CD4-positive, alpha-beta T cell treated with Interleukin-10 for 1 hour (primary cell): ENCODE results near the gene PSPC1.
"Not testable (repeated sequence)": the region's sequence is repeated elsewhere in the genome, so short reads cannot be mapped to it uniquely, and the experiment has no call there.

Experiments used
- DNase-seq: peaks from one replicate; pipeline ENCODE4 v3.0.0-alpha.2; 2020

The PSPC1 gene, protein sequence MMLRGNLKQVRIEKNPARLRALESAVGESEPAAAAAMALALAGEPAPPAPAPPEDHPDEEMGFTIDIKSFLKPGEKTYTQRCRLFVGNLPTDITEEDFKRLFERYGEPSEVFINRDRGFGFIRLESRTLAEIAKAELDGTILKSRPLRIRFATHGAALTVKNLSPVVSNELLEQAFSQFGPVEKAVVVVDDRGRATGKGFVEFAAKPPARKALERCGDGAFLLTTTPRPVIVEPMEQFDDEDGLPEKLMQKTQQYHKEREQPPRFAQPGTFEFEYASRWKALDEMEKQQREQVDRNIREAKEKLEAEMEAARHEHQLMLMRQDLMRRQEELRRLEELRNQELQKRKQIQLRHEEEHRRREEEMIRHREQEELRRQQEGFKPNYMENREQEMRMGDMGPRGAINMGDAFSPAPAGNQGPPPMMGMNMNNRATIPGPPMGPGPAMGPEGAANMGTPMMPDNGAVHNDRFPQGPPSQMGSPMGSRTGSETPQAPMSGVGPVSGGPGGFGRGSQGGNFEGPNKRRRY

DNA sequence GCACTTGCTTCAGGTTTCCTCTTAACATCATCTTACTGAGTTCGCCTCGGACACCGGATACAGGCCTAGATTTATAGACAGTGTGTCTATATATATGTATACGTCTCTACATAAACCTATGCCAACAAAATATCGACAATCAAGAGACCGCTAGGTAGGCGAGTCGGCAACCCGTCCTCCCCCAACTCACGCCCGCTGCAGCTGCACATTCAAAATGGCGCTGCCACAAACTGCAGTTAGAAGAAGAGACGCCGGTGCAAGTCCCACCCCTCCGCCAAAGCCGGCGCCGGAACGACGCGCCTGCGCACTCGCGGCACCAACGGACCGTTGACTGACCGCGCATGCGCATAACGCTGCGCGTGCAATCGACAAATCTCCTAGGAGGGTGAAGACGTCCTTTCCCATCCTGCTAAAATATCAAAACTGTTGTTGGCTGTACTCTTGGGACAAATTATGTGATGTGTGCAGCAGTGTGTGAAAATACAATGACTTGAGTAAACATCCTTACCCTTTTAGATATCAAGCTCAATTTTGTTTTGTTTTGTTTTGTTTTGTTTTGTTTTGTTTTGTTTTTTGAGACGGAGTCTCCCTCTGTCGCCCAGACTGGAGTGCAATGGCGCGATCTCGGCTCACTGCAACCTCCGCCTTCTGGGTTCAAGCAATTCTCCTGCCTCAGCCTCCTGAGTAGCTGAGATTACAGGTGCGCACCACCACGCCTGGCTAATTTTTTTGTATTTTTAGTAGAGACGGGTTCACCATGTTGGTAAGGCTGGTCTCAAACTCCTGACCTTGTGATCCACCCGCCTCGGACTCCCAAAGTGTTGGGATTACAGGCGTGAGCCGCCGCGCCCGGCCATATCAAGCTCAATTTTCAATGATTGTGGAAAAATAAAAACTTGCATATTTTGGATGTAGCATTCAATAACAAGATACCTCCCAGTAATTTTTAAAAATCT lies at the start of gene PSPC1:
TSS of gene PSPC1 (minus strand) at position 219 of the 956 bp plus-strand sequence. CDS start at position 31, 188 bp downstream.
- peak; percentile 97 for DNase-seq

DNA sequence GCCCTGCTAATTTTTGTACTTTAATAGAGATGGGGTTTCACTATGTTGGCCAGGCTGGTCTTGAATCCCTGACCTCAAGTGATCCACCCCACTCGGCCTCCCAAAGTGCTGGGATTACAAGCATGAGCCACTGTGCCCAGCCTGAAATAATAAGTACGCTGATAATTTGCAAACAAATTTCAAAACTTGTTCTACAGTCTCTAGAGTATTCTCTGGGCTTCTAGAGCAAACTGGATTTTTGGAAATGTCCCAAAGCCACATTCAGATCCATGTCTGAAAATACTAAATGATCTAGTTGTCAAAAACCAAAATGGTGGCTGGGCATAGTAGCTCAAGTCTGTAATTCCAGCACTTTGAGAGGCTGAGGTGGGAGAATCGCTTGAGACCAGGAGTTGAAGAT lies 39.9 kb upstream of the PSPC1 start:
- no peak for DNase-seq

DNA sequence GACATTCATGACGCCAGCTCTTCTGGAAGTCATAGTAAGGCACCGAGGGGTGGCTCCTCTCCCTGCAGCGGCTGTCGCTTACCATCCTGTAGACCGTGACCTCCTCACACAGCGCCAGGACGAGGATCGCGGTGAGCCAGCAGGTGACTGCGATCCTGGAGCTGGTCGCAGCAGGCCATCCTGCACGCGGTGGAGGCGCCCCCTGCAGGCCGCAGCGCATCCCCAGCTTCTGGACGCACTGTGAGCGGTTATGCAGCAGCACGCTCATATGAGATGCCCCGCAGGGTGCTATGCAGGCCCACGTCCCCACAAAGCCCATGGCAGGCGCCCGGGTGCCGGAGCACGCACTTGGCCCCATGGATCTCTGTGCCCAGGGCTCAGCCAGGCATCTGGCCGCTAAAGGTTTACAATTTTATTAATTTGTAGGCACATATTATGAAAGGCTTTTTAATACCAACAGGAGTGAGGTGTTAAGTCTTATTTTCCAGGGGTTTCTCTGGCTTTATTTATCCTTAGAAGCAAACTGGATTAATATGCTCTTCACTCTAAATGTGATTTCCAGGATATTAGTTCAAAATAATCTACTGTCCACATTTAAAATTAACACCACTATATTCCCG lies 35.6 kb upstream of the PSPC1 start:
- peak; percentile 23 for DNase-seq

DNA sequence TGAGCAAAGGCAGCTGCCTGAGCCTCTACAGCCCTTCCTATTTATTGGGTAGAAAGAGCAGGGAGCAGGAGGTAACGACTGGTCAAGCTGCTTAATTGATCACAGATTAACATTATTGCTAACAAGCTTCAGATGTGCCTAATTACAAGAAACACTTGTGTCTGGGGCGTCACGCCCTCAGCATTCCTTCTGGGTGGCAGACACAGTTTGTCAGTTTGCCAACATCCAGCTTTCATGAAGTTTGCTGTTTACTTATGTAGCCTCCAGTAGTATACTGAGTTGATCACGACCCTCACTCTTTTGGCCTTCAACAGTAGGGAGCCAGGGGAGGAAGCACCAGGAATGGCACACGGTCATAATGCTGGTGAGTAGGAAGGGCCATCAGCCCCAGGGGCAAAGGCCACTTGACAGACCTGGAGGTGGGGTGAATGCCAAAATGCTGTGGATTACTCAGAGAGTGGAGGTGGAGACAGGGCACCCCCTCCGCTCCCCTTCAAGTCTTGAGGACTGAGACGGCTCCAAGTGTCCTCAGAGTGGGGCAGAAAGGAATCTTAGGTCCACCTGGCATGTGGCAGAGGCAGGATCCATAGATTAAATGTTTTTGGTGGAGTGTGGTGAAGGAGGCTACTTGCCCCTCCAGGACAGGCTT lies 34.9 kb upstream of the PSPC1 start:
- DNase-seq: no peak

DNA sequence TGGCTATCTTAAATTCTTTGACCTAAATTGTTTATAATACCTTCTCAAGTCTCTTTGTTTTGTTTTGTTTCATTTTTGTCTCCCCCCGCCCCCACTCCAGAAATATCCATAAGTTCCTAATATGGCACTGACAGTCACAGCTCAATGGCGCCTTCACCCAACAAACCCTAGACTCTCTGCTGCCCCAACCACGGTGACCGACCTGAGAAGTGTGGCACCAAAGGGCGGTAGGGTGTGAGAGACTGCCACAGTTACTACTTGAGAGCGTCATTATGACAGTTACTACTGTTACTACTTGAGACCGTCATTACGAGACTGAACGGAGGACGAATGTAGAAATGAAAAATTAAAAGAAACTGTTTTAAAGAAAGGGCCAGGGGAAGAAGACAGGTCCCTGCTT lies 34.4 kb upstream of the PSPC1 start:
- no peak for DNase-seq

DNA sequence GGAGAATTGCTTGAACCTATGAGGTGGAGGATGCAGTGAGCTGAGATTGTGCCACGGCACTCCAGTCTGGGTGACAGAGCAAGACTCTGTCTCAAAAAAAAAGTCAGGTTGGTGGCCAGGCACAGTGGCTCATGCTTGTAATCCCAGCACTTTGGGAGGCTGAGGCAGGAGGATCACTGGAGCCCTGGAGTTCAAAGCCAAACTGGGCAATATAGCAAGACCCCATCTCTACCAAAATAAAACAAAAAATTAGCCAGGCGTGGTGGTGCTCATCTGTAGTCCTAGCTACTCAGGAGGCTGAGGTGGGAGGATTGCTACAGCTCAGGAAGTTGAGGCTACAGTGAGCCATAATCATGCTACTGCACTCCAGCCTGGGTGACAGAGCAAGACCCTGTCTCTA lies 33.1 kb upstream of the PSPC1 start:
- DNase-seq: not testable (repeated sequence)

DNA sequence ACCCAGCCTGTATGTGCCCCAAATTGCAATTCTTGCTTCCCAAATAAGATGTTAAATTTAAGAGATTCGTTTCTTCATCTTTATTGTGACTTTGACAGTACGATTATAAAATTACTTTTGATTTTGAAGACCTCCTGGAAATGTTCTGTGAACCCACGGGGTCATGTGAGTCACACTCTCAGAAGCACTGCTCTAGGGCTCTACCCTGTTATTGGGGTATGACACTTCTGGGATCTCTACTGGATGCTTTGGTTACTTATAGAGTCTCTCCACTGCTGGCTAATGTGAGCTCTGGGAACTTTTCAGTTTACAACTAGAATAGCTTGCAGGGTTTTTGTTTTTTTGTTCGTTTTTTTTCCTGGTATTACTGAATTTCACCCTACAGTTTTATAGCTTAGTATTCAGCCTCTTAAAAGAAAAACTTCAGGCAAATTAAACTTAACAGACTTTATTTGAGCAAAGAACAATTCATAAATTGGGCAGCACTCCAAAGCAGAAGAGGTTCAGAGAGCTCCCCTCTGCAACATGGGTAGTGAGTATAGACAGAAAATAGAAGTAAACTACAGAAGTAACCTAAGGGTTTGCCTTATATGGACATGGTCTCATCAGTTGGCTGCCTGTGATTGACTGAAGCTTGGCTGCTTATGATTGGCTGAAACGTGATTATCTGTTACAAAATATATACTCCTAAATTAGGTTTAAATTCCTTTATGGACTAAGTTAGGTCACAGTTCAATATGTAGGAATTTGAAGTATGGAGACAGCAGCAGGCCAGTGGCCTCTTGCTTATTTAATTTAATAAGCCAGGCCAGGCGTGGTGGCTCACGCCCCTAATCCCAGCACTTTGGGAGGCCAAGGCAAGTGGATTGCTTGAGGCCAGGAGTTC lies 28.5 kb upstream of the PSPC1 start:
- DNase-seq: no peak

DNA sequence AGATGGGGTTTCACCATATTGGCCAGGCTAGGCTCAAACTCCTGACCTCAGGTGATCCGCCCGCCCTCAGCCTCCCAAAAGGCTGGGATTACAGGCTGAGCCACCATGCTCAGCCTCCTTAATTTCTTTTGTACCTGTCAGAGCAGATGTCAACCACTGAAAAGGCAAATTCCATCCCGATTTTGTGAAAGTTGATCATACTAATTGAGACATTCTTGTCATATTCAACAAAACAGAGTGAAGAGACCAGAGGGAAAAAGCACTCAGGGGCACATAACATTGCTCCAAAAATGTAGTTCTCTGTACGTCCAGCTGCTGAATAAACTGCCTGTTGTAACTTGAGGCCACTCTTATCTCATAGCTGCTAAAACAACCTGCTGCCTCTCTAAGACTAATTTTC lies 27.4 kb upstream of the PSPC1 start:
- no peak for DNase-seq

DNA sequence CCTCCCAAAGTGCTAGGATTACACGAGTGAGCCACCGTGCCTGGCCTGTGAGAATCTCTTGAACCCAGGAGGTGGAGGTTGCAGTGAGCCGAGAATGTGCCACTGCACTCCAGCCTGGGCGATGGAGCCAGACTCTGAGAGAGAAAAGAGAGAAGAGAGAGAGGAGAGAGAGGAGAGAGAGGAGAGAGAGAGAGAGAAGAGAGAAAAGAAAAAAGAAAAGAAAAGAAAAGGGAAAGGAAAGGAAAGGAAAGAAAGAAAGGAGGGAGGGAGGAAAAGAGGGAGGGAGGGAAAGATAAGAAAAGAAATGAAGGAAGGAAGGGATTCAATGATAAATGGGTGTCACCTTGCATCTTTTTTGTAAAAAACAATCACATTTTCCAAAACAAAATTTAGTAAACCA lies 23.0 kb upstream of the PSPC1 start:
- DNase-seq: no peak

DNA sequence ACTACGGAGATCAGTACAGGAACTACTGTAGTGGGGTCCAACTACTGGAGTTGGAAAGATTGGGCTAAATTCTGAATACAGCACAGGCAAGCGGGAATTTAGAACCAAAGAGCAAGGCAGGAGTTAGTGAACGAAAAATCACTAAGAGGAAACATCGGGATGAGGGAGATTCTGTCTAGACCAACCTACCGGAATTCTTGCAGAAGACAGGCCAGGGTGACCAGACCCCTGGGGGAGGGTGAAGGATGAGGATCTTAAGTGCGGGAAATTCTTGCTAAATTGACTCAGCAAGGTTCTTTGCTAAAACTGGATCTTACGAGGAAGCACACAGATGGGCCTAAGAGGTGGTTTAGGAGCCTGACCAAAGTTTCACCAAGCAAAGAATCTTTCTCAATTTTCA lies 13.2 kb upstream of the PSPC1 start:
- no peak for DNase-seq

DNA sequence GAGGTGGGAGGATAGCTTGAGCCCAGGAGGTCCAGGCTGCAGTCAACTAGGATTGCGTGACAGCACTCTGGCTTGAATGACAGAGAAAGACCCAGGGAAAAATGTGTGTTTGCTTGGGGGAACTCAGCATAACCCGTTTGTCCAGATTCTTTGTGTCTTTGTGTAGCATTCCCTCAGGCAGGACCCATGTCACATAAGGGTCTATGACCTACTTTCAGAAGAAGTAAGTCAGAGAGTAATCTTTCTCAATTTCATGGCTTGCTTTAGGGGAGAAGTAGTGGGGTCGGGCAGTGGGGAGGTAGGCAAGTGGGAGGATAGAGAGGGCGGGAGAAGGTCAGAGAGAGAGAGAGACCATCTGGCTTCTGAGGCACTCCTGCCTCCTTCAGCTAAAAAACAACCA lies 11.9 kb upstream of the PSPC1 start:
- no peak for DNase-seq

DNA sequence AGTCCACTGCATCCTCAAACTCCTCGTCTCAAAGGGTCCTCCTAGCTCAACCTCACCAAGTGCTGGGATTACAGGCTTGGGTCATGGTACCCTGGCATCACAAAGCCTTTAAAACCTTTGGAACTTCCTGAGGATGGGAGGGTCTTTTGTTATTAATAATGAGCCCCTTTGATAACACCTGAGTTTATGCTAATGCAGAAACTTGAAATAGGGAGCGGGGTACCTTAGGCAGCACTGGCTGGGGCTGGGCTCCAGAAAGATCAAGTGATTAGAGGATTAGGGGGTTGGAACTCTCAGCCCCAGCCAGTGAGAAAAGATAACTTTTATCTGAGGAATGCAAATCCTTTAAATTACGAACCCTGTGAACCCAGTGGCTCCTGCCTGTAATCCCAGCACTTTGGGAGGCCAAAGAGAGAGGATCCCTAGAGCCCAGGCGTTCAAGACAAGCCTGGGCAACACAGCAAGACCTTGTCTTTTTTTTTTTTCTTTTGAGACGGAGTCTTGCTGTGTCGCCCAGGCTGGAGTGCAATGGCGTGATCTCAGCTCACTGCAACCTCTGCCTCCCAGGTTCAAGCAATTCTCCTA lies 9.3 kb upstream of the PSPC1 start:
- no peak for DNase-seq

DNA sequence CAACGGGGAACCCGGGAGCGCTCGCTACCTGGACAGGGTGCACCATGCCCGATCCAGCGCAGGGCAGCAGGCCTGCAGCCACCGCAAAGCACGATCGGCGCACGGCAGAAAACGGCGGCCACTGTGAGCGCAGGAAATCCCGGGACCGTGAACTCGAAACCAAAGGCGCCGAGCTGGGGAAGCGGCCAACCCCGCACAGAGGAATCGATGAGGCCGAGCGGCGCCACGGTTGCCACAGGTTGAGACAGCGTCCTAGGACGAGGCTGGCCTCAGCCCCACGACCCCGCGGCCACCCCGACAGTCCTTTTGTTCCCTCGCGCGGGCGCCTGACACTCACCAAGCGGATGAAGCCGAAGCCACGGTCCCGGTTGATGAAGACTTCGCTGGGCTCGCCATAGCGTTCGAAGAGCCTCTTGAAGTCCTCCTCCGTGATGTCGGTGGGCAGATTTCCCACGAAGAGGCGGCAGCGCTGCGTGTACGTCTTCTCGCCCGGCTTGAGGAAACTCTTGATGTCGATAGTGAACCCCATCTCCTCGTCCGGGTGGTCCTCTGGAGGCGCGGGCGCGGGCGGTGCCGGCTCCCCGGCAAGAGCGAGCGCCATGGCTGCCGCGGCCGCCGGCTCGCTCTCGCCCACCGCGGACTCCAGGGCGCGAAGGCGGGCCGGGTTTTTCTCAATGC lies 557 bp downstream of the PSPC1 start:
- peak; percentile 55 for DNase-seq

DNA sequence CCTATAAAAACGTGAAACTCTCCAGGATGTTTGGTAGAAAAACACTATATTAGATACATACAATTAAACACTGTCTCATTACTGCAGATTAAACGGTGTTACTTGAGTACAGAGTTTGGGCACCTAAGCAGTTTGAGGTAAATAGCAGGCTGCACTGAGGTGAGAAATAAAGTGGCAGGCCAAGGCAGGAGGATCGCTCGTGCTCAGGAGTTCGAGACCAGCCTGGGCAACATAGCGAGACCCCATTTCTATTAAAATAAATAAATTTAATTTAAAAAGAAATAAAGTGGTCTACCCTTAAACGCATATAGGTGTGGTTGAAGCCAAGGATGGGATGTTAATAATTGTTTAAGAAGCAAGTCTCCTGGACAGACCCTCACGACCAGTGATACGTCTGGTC lies 1.2 kb downstream of the PSPC1 start:
- DNase-seq: no peak

DNA sequence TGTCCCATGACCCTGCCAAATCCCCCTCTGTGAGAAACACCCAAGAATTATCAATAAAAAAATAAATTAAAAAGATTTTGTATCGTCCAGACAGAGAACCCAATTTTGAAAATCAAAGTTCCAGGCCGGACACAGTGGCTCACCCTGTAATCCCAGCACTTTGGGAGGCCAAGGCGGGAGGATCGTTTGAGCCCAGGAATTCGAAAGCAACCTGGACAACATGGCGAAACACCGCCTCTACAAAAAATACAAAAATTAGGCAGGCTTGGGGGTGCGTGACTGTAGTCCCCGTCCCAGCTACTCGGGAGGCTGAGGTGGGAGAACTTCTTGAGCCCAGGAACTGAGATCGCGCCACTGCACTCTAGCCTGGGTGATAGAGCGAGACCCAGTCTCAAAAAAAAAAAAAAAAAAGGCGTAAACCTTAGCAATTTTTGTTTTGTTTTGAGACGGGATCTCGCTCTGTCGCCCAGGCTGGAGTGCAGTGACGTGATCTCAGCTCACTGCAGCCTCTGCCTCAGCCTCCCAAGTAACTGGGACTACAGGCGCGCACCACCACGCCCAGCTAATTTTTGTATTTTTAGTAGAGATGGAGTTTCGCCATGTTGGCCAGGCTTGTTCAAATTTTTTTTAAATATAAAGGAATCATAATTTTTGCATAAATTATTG lies 1.9 kb downstream of the PSPC1 start:
- peak; percentile 39 for DNase-seq

DNA sequence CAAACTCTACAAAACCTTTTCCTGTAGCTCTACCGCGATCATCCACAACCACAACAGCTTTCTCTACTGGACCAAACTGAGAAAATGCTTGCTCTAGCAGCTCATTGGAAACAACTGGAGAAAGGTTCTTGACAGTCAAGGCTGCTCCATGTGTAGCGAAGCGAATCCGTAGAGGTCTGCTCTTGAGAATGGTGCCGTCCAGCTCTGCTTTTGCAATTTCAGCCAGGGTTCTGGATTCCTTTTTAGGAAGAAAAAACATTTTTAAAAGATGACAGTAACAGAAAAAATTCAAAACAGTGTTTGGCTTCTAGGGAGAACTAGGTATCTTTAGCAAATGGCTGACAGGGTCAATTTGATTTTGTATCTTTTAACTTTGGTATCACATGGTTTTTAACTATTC lies 10.4 kb downstream of the PSPC1 start:
- DNase-seq: no peak

DNA sequence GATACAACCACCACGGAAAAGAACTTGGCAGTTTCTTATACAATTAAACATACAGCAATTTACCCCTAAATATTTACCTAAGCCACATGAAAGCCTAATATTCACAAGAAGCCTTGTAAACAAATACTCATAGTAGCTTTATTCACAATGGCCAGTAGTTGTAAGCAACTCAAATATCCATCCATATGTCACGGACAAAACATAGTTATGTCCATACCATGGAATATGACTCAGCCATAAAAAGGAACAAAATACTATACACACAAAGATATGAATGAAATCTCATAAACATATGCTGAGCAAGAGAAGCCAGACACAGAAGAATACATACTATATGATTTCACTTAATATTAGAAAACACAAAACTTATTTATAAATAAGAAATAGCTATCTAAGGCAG lies 12.9 kb downstream of the PSPC1 start:
- no peak for DNase-seq

DNA sequence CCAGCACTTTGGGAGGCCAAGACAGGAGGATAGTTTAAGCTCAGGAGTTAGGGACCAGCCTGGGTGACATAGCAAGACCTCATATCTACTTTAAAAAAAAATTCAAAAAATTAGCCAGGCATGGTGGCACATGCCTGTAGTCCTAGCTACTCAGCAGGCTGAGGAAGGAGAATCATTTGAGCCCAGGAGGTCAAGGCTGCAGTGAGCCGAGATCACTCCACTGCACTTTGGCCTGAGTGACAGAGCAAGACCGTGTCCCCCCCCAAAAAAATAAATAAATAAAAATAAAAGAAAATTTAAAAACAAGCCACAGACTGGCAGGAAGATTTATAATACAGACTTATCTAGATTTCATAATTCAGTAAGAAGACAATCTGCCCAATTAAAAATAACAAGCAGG lies 14.8 kb downstream of the PSPC1 start:
- no peak for DNase-seq

DNA sequence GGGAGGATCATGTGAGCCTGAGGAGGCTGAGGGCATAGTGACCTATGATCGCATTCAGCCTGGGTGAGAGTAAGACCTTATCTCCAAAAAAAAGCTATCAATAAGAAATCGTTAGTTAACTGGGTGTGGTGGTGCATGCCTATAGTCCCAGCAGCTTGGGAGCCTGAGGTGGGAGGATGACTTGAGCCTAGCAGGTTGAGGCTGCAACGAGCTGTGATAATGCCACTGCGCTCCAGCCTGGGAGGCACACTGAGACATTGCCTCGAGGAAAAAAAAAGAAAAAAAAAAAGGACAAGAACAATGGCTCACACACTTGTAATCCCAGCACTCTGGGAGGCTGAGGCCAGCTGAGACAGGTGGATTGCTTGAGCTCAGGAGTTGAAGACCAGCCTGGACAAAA lies 16.2 kb downstream of the PSPC1 start:
- no peak for DNase-seq

DNA sequence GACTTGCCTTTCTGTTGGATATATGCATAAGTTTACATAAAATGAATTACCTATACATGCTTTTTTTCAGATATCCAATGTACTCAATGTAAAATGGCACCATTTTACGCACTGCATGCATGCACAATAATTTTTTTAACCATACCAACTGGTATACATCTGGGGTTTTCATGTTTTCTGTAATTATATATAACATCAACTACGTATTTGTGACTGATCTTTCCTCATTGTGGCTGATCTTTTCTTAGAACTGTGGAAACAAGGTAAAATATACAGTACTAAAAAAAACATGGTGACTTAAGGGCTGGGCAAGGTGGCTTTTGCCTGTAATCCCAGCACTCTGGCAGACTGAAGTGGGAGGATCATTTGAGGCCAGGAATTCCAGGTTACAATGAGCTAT lies 18.5 kb downstream of the PSPC1 start:
- DNase-seq: no peak
